ENCODE results near the gene ADSS2. TPM values are rescaled to one million over a fixed set of nuclear protein-coding genes. Genes with fewer than 3 reads are reported as not detected.

Gene ADSS2
- total and polyA plus RNA-seq, 2 experiments from 2014 or later = 55.1 to 101 TPM

DNA sequence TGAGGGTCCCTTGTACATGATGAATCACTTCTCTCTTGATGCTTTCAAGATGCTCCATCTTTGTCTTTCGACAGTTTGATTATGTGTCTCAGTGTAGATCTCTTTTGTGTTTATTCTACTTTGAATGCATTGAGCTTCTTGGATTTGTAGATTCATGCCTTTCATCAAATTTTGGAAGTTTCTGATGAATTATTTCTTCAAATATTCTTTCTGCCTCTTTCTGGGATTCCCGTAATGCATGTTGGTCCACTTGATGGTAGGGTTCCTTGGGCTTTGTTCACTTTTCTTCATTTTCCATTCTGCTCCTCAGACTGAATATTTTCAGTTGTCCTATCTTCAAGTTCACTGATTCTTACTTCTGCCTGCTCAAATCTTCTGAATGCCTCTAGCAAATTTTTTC is 50.7 kb downstream of the ADSS2 start (continued):
- TF ChIP-seq, protein P1, sequence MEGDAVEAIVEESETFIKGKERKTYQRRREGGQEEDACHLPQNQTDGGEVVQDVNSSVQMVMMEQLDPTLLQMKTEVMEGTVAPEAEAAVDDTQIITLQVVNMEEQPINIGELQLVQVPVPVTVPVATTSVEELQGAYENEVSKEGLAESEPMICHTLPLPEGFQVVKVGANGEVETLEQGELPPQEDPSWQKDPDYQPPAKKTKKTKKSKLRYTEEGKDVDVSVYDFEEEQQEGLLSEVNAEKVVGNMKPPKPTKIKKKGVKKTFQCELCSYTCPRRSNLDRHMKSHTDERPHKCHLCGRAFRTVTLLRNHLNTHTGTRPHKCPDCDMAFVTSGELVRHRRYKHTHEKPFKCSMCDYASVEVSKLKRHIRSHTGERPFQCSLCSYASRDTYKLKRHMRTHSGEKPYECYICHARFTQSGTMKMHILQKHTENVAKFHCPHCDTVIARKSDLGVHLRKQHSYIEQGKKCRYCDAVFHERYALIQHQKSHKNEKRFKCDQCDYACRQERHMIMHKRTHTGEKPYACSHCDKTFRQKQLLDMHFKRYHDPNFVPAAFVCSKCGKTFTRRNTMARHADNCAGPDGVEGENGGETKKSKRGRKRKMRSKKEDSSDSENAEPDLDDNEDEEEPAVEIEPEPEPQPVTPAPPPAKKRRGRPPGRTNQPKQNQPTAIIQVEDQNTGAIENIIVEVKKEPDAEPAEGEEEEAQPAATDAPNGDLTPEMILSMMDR (conservative IDR thresholded peaks at IDR 0.05; ENCODE audit: low read depth in 2 of 2) = no peak
- no peak for TF ChIP-seq ZNF331 (CRISPR knock-in tag; IDR thresholded peaks at IDR 0.05; ENCODE audit: low read depth)
- TF ChIP-seq EZH2 (IDR thresholded peaks at IDR 0.05; ENCODE audit: low read depth, unreplicated experiment) = no peak
- TF ChIP-seq STAT1 (IDR thresholded peaks at IDR 0.05; ENCODE audit: unreplicated experiment) = no peak
- TF ChIP-seq ZNF114 (CRISPR knock-in tag; IDR thresholded peaks at IDR 0.05) = no peak
- TF ChIP-seq JUNB (IDR thresholded peaks at IDR 0.05; ENCODE audit: unreplicated experiment) = no peak
- TF ChIP-seq, protein P2, sequence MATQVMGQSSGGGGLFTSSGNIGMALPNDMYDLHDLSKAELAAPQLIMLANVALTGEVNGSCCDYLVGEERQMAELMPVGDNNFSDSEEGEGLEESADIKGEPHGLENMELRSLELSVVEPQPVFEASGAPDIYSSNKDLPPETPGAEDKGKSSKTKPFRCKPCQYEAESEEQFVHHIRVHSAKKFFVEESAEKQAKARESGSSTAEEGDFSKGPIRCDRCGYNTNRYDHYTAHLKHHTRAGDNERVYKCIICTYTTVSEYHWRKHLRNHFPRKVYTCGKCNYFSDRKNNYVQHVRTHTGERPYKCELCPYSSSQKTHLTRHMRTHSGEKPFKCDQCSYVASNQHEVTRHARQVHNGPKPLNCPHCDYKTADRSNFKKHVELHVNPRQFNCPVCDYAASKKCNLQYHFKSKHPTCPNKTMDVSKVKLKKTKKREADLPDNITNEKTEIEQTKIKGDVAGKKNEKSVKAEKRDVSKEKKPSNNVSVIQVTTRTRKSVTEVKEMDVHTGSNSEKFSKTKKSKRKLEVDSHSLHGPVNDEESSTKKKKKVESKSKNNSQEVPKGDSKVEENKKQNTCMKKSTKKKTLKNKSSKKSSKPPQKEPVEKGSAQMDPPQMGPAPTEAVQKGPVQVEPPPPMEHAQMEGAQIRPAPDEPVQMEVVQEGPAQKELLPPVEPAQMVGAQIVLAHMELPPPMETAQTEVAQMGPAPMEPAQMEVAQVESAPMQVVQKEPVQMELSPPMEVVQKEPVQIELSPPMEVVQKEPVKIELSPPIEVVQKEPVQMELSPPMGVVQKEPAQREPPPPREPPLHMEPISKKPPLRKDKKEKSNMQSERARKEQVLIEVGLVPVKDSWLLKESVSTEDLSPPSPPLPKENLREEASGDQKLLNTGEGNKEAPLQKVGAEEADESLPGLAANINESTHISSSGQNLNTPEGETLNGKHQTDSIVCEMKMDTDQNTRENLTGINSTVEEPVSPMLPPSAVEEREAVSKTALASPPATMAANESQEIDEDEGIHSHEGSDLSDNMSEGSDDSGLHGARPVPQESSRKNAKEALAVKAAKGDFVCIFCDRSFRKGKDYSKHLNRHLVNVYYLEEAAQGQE (IDR thresholded peaks at IDR 0.05; ENCODE audit: unreplicated experiment) = no peak
- no peak for TF ChIP-seq POLR2AphosphoS5 (IDR thresholded peaks at IDR 0.05; ENCODE audit: low read depth)
- TF ChIP-seq, protein P3, sequence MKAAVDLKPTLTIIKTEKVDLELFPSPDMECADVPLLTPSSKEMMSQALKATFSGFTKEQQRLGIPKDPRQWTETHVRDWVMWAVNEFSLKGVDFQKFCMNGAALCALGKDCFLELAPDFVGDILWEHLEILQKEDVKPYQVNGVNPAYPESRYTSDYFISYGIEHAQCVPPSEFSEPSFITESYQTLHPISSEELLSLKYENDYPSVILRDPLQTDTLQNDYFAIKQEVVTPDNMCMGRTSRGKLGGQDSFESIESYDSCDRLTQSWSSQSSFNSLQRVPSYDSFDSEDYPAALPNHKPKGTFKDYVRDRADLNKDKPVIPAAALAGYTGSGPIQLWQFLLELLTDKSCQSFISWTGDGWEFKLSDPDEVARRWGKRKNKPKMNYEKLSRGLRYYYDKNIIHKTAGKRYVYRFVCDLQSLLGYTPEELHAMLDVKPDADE (IDR thresholded peaks at IDR 0.05) = no peak
- TF ChIP-seq NANOG (IDR thresholded peaks at IDR 0.05; ENCODE audit: borderline replicate concordance) = no peak
- no peak for TF ChIP-seq CREB1 (CRISPR knock-in tag; IDR thresholded peaks at IDR 0.05; ENCODE audit: low read depth)

DNA sequence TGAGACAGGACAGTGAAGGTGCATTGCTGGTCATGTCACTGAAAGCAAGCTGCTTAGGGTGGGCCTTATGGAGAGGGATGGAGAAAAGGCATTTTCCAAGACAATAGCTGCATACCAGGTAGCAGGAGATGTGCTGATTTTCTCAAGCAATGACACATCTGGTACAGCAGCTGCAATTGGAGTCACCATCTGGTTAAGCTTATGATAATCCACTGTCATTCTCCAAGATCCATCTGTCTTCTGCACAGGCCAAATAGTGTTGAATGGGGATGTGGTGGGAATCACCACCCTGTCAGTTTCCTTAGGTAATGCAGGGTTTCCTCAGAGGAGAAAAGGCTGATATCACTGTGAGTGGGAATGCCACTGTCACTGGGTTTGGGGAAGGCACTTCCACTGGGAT is 54.6 kb downstream of the ADSS2 start:
- no peaks in the 10 kb centered on the region for H3F3A ChIP-seq (replicated peaks; ENCODE audit: low read depth)
- TF ChIP-seq POLR2AphosphoS5 (IDR thresholded peaks at IDR 0.05; ENCODE audit: low read depth) (no peak), ZNF114 (CRISPR knock-in tag; IDR thresholded peaks at IDR 0.05) (no peak), JUNB (IDR thresholded peaks at IDR 0.05; ENCODE audit: unreplicated experiment) (no peak)
- Mint-ChIP-seq H3K4me3 (no peak overlapping the region), H3K4me1 (peaks cover 7% of the 10 kb centered on the region), H3K9me3 (no peaks in the 10 kb centered on the region; the same call in 2 of the 3 replicates), H3K27me3 (ENCODE audit: insufficient read depth, low read depth, poor library complexity) (peaks cover 4% of the 10 kb centered on the region), H3K36me3 (ENCODE audit: low read depth) (peaks cover 19% of the 10 kb centered on the region), H3K27ac (no peak overlapping the region)
- H3K4me2 ChIP-seq = no peak overlapping the region
- H3K4me1 ChIP-seq (ENCODE audit: insufficient read depth) = no peaks in the 10 kb centered on the region
- no peaks in the 10 kb centered on the region for H3K79me2 ChIP-seq (replicated peaks; ENCODE audit: insufficient read depth)
- no peak for DNase-seq (ENCODE audit: low spot score)
- H3K36me3 ChIP-seq (ENCODE audit: insufficient read depth) = peaks cover 9% of the 10 kb centered on the region
- no peak overlapping the region for H2AFZ ChIP-seq
- no peak overlapping the region for H3K4me3 ChIP-seq
- no peak overlapping the region for H3K27ac ChIP-seq (ENCODE audit: low read depth)
- ATAC-seq = no peak
- H3K27me3 ChIP-seq (ENCODE audit: insufficient read depth) = no peaks in the 10 kb centered on the region
- no peaks in the 10 kb centered on the region for H4K20me1 ChIP-seq (replicated peaks; ENCODE audit: insufficient read depth)
- no peaks in the 10 kb centered on the region; the same call in 1 of the 2 replicates for H3K9me2 ChIP-seq (ENCODE audit: insufficient read depth)

Measured in GM23338 (cell line).